Measurements from ENCODE around the gene CPXM2. TPM values are rescaled to one million over a fixed set of nuclear protein-coding genes. Genes with fewer than 3 reads are reported as not detected.

CPXM2 gene
- total RNA-seq (ENCODE audit: low replicate concordance), result 15.0 and 51.1 TPM in 2 replicates
- long read RNA-seq, partial matches to known transcripts, result 25 of 67 reads
- long read RNA-seq, other reads (novel, unspliced or antisense), result 41 of 67 reads

GRCh38 chr10:123891144-123892071, at the start of gene CPXM2:
TSS of gene CPXM2 (minus strand) at chr10:123891807. CDS start at chr10:123891659, 148 bp downstream.
- no peak for DNase-seq (ENCODE audit: extremely low spot score, unreplicated experiment)
- Mint-ChIP-seq H3K36me3 (no peaks in the 10 kb centered on the region), H3K4me1 (ENCODE audit: unreplicated experiment) (peaks cover 17% of the 10 kb centered on the region), H3K9me3 (no peaks in the 10 kb centered on the region), H3K27me3 (peaks cover 75% of the 10 kb centered on the region), H3K4me3 (peak within 1 kb of the TSS; percentile 85), H3K27ac (peak within 1 kb of the TSS; percentile 61)
- TF ChIP-seq CTCF (conservative IDR thresholded peaks at IDR 0.05), result no peak

- Mint-ChIP-seq H3K36me3 (no peaks in the 10 kb centered on the region), H3K9me3 (no peaks in the 10 kb centered on the region), H3K27me3 (peaks cover 16% of the 10 kb centered on the region), H3K4me3 (no peak overlapping the region), H3K27ac (no peak overlapping the region), H3K4me1 (ENCODE audit: unreplicated experiment) (no peaks in the 10 kb centered on the region)
- DNase-seq (ENCODE audit: extremely low spot score, unreplicated experiment), result no peak
- TF ChIP-seq CTCF (conservative IDR thresholded peaks at IDR 0.05), result no peak
Measured at GRCh38 chr10:123939591-123939990, 48.0 kb upstream of the CPXM2 start.

- Mint-ChIP-seq H3K4me1 (ENCODE audit: unreplicated experiment) (no peaks in the 10 kb centered on the region), H3K27me3 (peaks cover 17% of the 10 kb centered on the region), H3K4me3 (no peak overlapping the region), H3K36me3 (no peaks in the 10 kb centered on the region), H3K27ac (no peak overlapping the region), H3K9me3 (no peaks in the 10 kb centered on the region)
- no peak for TF ChIP-seq CTCF (conservative IDR thresholded peaks at IDR 0.05)
- no peak for DNase-seq (ENCODE audit: extremely low spot score, unreplicated experiment)
Measured at GRCh38 chr10:123938890-123939289, 47.3 kb upstream of the CPXM2 start.

GRCh38 chr10:123936426-123936825, 44.8 kb upstream of the CPXM2 start:
- Mint-ChIP-seq H3K36me3 (no peaks in the 10 kb centered on the region), H3K27me3 (peaks cover 17% of the 10 kb centered on the region), H3K4me3 (no peak overlapping the region), H3K9me3 (peaks cover 12% of the 10 kb centered on the region), H3K4me1 (ENCODE audit: unreplicated experiment) (no peaks in the 10 kb centered on the region), H3K27ac (no peak overlapping the region)
- TF ChIP-seq CTCF (conservative IDR thresholded peaks at IDR 0.05), result no peak
- DNase-seq (ENCODE audit: extremely low spot score, unreplicated experiment), result no peak

GRCh38 chr10:123935680-123936079, 44.1 kb upstream of the CPXM2 start:
- Mint-ChIP-seq H3K4me1 (ENCODE audit: unreplicated experiment) (no peaks in the 10 kb centered on the region), H3K27ac (no peak overlapping the region), H3K36me3 (no peaks in the 10 kb centered on the region), H3K27me3 (peaks cover 17% of the 10 kb centered on the region), H3K9me3 (peaks cover 19% of the 10 kb centered on the region), H3K4me3 (no peak overlapping the region)
- TF ChIP-seq CTCF (conservative IDR thresholded peaks at IDR 0.05), result no peak
- DNase-seq (ENCODE audit: extremely low spot score, unreplicated experiment), result no peak
